NCI-H526 (cell line): Measurements from ENCODE around the gene EZR.
A peak's percentile ranks its signal among the peaks of the same experiment; 100 is the strongest.
"Not testable (repeated sequence)": the region's sequence is repeated elsewhere in the genome, so short reads cannot be mapped to it uniquely, and the experiment has no call there.

Experiments used
- DNase-seq, 2 experiments: peaks; one replicate each; lab custom pipeline; 2025; lab: John Stamatoyannopoulos, UW

The EZR gene

GRCh38 chr6:158797331-158798310 is 21.5 kb downstream of the EZR start:
- DNase-seq, result no peak

- DNase-seq, result no peak
These were observed 22.8 kb downstream of the EZR start for GRCh38 chr6:158796353-158796752.

- DNase-seq, result no peak
These were observed 23.7 kb downstream of the EZR start for GRCh38 chr6:158795516-158795915.

GRCh38 chr6:158793432-158793831 is 25.7 kb downstream of the EZR start:
- peak; percentile 20 to 34 for DNase-seq

- DNase-seq, result not testable (repeated sequence)
These were observed 26.7 kb downstream of the EZR start for GRCh38 chr6:158792505-158792904.

GRCh38 chr6:158791274-158791855 is 27.8 kb downstream of the EZR start:
- no peak for DNase-seq

GRCh38 chr6:158789115-158789917 is 29.9 kb downstream of the EZR start:
- DNase-seq, result no peak

GRCh38 chr6:158787395-158787794 is 31.8 kb downstream of the EZR start:
- DNase-seq, result no peak

- no peak for DNase-seq
These were observed 32.4 kb downstream of the EZR start for GRCh38 chr6:158786645-158787304.

GRCh38 chr6:158785036-158785435 is 34.1 kb downstream of the EZR start:
- no peak for DNase-seq

- no peak for DNase-seq
These were observed 34.7 kb downstream of the EZR start for GRCh38 chr6:158784505-158784904.

- DNase-seq, result no peak
These were observed 35.3 kb downstream of the EZR start for GRCh38 chr6:158783851-158784250.

- no peak for DNase-seq
These were observed 36.1 kb downstream of the EZR start for GRCh38 chr6:158783167-158783450.

- DNase-seq, result no peak
These were observed 36.6 kb downstream of the EZR start for GRCh38 chr6:158782432-158783166.

GRCh38 chr6:158781692-158782373 is 37.3 kb downstream of the EZR start:
- DNase-seq, result no peak

GRCh38 chr6:158780988-158781691 is 38.0 kb downstream of the EZR start:
- no peak for DNase-seq

- DNase-seq, result no peak
These were observed 38.8 kb downstream of the EZR start for GRCh38 chr6:158780246-158780884.

- DNase-seq, result no peak
These were observed 41.1 kb downstream of the EZR start for GRCh38 chr6:158778005-158778527.

- no peak for DNase-seq
These were observed 41.7 kb downstream of the EZR start for GRCh38 chr6:158777510-158777909.
